Breast epithelium (tissue), 4 donors: ENCODE data around the gene AP2S1. TPM values are rescaled to one million over a fixed set of nuclear protein-coding genes. Genes with fewer than 3 reads are reported as not detected.

Experiments used
- DNase-seq, 2 donors: peaks; one replicate each; pipeline ENCODE4 v3.0.0-alpha.2; 2019; ENCODE audit warnings: low spot score in 2 of 2
- H3K27ac ChIP-seq, 2 donors: fragments of 200-600 bp; sonication (generic) in 1 of 2; one replicate each; pipeline ENCODE4 v1.5.1; 2016 to 2019; ENCODE audit warnings: mild to moderate bottlenecking in 1 of 2
- H3K27me3 ChIP-seq, 2 donors: fragments of 200-600 bp; sonication (generic) in 1 of 2; one replicate each; pipeline versions ENCODE4 v1.5.1 to v1.6.0; 2017 to 2019; ENCODE audit warnings: control low read depth in 1 of 2, mild to moderate bottlenecking in 1 of 2
- H3K36me3 ChIP-seq: fragments of 200-600 bp; one replicate; pipeline ENCODE4 v1.5.1; 2019
- H3K4me1 ChIP-seq, 2 donors: fragments of 200-600 bp; sonication (generic); one replicate each; pipeline ENCODE4 v1.5.1; 2016 to 2019; ENCODE audit warnings: control low read depth in 1 of 2
- H3K4me3 ChIP-seq, 3 donors: fragments of 200-600 bp; sonication (generic); 1 replicate in 2 of 3; 2 replicates in 1 of 3; pipeline ENCODE4 v1.5.1; 2016 to 2019; ENCODE audit warnings: mild to moderate bottlenecking in 3 of 3, moderate library complexity in 2 of 3
- H3K9me3 ChIP-seq, 2 donors: fragments of 200-600 bp; sonication (generic) in 1 of 2; one replicate each; pipeline ENCODE4 v1.5.1; 2016 to 2019; ENCODE audit warnings: control low read depth in 1 of 2
- CTCF ChIP-seq, 3 donors: fragments of 450-650 bp; IDR thresholded peaks; one replicate each; pipeline ENCODE4 v1.5.1; 2016 to 2017; ENCODE audit warnings: antibody characterized with exemption in 3 of 3, mild to moderate bottlenecking in 3 of 3, moderate library complexity in 3 of 3
- POLR2A ChIP-seq: fragments of 450-650 bp; IDR thresholded peaks from one replicate; pipeline ENCODE4 v1.6.1; 2016; ENCODE audit warnings: antibody characterized with exemption, mild to moderate bottlenecking, moderate library complexity
- POLR2AphosphoS5 ChIP-seq, 3 donors: sonication (generic); formaldehyde crosslinking; IDR thresholded peaks; one replicate each; pipeline ENCODE4 v1.6.1; 2017; ENCODE audit warnings: antibody characterized with exemption in 3 of 3
- intact Hi-C: fragments of 100-400 bp; cut with DNase I; formaldehyde crosslinking; loops from one replicate; pipeline ENCODE4 v1.15.1; 2023; ENCODE audit warnings: low total_unique reads
- total RNA-seq, 3 donors: library from RNA; depleted of rRNA; stranded (reverse); fragments of >200 nt; gene quantifications; one replicate each; pipeline ENCODE4 v1.1.0, GENCODE V29; 2016

AP2S1 gene
- total RNA-seq, 3 donors from 2014 or later = 63.1 to 108 (median 101) TPM

- no peak overlapping the region for H3K27ac ChIP-seq
- no peaks in the 10 kb centered on the region for H3K4me1 ChIP-seq
- intact Hi-C loops = no loop called here
- no peaks in the 10 kb centered on the region for H3K27me3 ChIP-seq
- no peak for TF ChIP-seq POLR2A
- TF ChIP-seq CTCF (IDR thresholded peaks at IDR 0.05) = no peak
- no peak for TF ChIP-seq POLR2AphosphoS5 (IDR thresholded peaks at IDR 0.05)
- no peaks in the 10 kb centered on the region for H3K9me3 ChIP-seq
- H3K4me3 ChIP-seq = no peak overlapping the region
- DNase-seq = no peak
- H3K36me3 ChIP-seq = no peaks in the 10 kb centered on the region
These were observed 51.9 kb downstream of the AP2S1 start for GRCh38 chr19:46798713-46799112.

GRCh38 chr19:46797881-46798280 is 52.8 kb downstream of the AP2S1 start:
- DNase-seq = no peak
- H3K36me3 ChIP-seq = no peaks in the 10 kb centered on the region

GRCh38 chr19:46791944-46792343 is 58.7 kb downstream of the AP2S1 start:
- H3K4me1 ChIP-seq = no peaks in the 10 kb centered on the region
- H3K27ac ChIP-seq = no peak overlapping the region
- intact Hi-C loops = no loop called here
- no peak overlapping the region for H3K4me3 ChIP-seq
- H3K36me3 ChIP-seq = no peaks in the 10 kb centered on the region
- TF ChIP-seq POLR2AphosphoS5 (IDR thresholded peaks at IDR 0.05) (no peak), CTCF (IDR thresholded peaks at IDR 0.05) (no peak), POLR2A (no peak)
- no peak for DNase-seq
- no peaks in the 10 kb centered on the region for H3K27me3 ChIP-seq
- no peaks in the 10 kb centered on the region for H3K9me3 ChIP-seq

More at GRCh38 chr19:46797881-46798280, 52.8 kb downstream of the AP2S1 start:
- Histone ChIP-seq H3K9me3 (no peaks in the 10 kb centered on the region), H3K27ac (no peak overlapping the region), H3K4me3 (no peak overlapping the region), H3K4me1 (no peaks in the 10 kb centered on the region), H3K27me3 (no peaks in the 10 kb centered on the region)
- TF ChIP-seq CTCF (IDR thresholded peaks at IDR 0.05) = no peak
- TF ChIP-seq POLR2A = no peak
- no peak for TF ChIP-seq POLR2AphosphoS5 (IDR thresholded peaks at IDR 0.05)
- intact Hi-C loops = no loop called here

GRCh38 chr19:46789371-46789770 is 61.3 kb downstream of the AP2S1 start:
- no peaks in the 10 kb centered on the region for H3K27me3 ChIP-seq
- H3K4me1 ChIP-seq = peaks cover under 1 to 7% of the 10 kb centered on the region in 2 donors
- TF ChIP-seq POLR2A = no peak
- no peak overlapping the region for H3K4me3 ChIP-seq
- H3K36me3 ChIP-seq = no peaks in the 10 kb centered on the region
- H3K9me3 ChIP-seq = no peaks in the 10 kb centered on the region
- intact Hi-C loops = no loop called here
- H3K27ac ChIP-seq = peak overlapping the region in 1 of 2 donors; percentile 90
- no peak for DNase-seq

GRCh38 chr19:46788968-46789338 is 61.7 kb downstream of the AP2S1 start:
- Histone ChIP-seq H3K4me1 (peaks cover 4 to 10% of the 10 kb centered on the region in 2 donors), H3K27me3 (no peaks in the 10 kb centered on the region), H3K4me3 (peak overlapping the region in 2 of 3 donors; percentile 94 to 95), H3K36me3 (no peaks in the 10 kb centered on the region), H3K27ac (peak overlapping the region; percentile 90 to 93), H3K9me3 (no peaks in the 10 kb centered on the region)
- TF ChIP-seq POLR2A = no peak
- no peak for TF ChIP-seq POLR2AphosphoS5 (IDR thresholded peaks at IDR 0.05)
- TF ChIP-seq CTCF (IDR thresholded peaks at IDR 0.05) = no peak
- intact Hi-C loops = no loop called here
- DNase-seq = no peak
